GM19324 (cell line): ENCODE measurements around the gene FMO5.
A peak's percentile ranks its signal among the peaks of the same experiment; 100 is the strongest.

ENCODE experiments used
- ATAC-seq: cut with Tn5 transposase; IDR thresholded peaks from one replicate; pipeline ENCODE4 v1.9.1; 2021; ENCODE audit warnings: mild to moderate bottlenecking, moderate library complexity; ENCODE audit not compliant: unreplicated experiment, low FRiP score

The FMO5 gene

GRCh38 chr1:147225193-147225730 lies at the start of gene FMO5:
Gene FMO5 (minus strand): TSS chr1:147225339. CDS start chr1:147225029, 310 bp downstream.
- ATAC-seq, result peak; percentile 66

DNA sequence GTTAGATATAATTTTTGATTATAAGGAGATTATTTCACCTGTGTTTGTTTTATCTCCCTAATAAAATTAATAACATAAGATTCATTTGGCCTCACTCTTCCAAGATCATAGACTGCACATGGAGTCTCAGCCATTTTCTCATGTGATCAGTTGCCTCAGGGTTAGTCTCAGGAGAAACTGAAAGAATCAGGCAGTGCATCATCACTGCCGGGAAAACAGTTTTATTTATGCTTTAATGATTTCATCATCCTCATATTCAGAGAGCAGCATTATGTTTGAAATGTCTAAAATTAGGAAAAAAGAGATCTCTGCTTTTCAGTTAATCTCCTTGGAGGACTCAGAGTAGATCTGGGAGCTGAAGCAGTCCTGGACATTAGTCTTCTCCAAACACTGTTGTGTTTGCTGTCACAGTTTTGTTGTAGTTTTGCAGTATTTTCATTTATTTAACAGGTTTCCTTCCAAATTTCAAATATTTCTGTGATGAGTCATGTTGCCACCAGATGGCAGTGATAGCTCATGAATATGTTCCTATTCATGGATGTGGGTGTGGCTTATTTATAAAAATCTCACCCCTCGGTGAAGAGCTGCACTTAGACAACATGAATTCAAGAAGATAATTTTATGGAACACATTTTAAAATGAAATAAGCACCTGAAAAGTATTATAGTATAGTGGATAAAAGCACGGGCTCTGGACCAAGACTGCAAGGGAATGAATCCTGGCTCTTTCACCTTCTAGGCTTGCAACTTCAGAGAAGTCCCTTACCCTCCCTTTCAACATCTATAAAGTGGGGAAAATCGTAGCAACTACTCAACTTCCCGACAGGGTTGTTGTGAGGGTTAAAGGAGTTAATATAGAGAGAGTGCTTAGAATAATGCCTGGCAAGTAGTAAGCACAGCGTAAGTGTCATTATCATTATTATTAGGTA lies 48.5 kb upstream of the FMO5 start:
- ATAC-seq, result no peak

- no peak for ATAC-seq
Observed at GRCh38 chr1:147272042-147272441, 46.9 kb upstream of the FMO5 start.

- no peak for ATAC-seq
Observed at GRCh38 chr1:147270721-147271120, 45.6 kb upstream of the FMO5 start.

GRCh38 chr1:147267711-147268110 lies 42.6 kb upstream of the FMO5 start:
- no peak for ATAC-seq

GRCh38 chr1:147266381-147266780 lies 41.2 kb upstream of the FMO5 start:
- no peak for ATAC-seq

DNA sequence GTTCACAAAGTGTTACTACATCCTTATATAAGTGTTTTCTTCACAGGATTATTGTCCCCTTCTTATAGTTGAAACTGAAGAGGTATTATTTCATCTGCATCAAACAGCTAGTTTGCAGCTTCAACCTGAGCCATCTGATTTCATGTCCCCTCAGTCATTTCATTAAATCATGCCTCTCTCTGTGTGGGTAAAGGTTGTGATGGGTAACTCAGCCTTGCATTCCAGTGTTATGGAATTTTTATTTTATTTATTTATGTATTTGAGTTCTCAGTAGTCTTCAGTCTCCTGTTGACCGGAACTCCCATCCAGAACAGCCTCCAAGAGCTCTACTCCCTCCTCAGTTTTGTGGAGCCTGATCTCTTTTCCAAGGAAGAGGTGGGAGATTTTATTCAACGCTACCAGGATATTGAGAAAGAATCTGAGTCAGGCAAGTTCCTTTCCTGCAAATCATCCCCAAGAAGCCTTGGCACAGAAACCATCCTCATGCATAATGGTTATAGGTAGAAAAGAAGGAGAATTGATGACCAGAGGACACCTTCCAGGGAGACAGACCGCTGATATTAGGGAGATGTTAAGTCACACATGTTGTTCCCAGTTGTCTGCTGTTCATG lies 39.1 kb upstream of the FMO5 start:
- ATAC-seq, result no peak

DNA sequence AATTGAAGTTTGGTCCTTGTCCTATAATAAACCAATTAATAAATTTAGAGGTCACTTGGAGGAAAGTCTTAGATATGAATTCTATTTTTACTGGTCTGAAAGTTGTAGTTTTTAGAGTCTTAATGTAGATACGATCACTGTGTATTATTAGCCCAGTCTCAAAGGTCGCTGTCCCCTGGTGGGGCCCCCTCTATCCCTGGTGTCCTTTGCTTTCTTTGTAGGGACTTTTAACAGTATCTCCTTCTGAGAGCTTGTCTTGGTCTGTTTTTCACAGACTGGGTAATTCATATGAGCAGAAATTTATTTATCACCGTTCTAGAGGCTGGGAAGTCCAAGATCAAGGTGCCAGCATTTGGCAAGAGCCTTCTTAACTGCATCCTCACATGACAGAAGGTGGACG lies 35.8 kb upstream of the FMO5 start:
- no peak for ATAC-seq

- ATAC-seq, result no peak
Observed at GRCh38 chr1:147252540-147252939, 27.4 kb upstream of the FMO5 start.

GRCh38 chr1:147247656-147248238 lies 22.6 kb upstream of the FMO5 start:
- no peak for ATAC-seq

GRCh38 chr1:147246910-147247655 lies 21.9 kb upstream of the FMO5 start:
- ATAC-seq, result no peak

DNA sequence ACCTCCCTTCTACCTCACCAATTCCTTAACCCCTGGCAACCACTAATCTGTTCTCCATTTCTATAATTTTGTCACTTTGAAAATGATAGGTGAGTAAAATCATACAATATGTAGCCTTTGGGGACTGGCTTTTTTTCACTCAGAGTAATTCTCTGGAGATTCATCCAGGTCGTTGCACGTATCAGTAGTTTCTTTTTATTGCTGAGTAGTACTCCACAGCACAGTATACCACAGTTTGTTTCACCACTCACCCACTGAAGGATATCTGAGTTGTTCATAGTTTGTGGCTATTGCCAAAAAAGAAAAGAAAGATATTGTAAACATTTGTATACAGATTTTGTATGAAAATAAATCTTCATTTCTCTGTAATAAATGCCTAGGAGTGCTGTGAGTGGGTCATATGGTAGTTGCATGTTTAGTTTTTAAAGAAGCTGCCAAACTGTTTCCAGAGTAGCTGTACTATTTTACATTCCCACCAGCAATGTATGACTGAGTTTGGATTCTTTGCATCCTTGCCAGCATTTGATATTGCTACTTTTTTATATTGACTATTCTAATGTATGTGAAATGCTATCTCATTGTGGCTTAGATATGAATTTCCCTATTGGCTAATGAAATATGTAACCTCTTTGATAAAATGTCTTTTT lies 21.0 kb upstream of the FMO5 start:
- no peak for ATAC-seq

DNA sequence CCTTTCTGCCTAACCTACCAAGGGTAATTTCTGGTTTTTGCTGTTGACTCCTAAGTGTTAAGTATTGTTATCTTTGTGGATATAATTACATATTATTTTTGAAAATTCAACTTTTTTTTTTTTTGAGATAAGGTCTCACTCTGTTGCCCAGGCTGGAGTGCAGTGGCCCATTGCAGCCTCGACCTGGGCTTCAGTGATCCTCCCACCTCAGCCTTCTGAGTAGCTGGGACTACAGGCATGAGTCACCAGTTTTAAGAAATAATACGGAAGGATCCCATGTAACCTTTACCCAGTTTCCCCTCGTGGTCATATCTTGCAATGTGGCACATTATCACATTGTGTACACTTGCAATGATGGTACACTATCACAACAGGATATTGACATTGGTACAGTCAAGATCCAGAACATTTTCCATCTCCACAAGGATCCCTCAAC lies 20.5 kb upstream of the FMO5 start:
- no peak for ATAC-seq

DNA sequence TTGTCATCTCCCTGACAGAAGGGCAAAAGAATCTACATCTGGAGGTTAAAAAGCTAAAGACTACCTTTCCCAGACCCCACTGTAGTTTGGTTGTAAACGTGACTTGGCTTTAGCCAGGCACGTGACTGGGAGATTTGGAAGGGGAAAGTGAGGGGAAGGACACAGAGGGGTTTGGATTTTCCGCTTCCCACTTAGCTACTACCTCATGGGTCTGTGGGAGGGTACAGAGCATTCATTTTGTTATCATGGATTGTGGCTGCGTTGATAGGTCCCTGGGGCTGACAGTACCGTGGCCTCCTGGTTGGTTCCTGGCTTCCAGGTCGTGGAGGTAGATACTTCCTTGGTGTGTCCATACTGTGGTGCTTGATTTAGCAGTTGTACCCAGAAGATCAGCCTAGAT lies 20.0 kb upstream of the FMO5 start:
- no peak for ATAC-seq

GRCh38 chr1:147243841-147244240 lies 18.7 kb upstream of the FMO5 start:
- ATAC-seq, result no peak

- ATAC-seq, result peak; percentile 13
Observed at GRCh38 chr1:147243228-147243685, 18.1 kb upstream of the FMO5 start.

DNA sequence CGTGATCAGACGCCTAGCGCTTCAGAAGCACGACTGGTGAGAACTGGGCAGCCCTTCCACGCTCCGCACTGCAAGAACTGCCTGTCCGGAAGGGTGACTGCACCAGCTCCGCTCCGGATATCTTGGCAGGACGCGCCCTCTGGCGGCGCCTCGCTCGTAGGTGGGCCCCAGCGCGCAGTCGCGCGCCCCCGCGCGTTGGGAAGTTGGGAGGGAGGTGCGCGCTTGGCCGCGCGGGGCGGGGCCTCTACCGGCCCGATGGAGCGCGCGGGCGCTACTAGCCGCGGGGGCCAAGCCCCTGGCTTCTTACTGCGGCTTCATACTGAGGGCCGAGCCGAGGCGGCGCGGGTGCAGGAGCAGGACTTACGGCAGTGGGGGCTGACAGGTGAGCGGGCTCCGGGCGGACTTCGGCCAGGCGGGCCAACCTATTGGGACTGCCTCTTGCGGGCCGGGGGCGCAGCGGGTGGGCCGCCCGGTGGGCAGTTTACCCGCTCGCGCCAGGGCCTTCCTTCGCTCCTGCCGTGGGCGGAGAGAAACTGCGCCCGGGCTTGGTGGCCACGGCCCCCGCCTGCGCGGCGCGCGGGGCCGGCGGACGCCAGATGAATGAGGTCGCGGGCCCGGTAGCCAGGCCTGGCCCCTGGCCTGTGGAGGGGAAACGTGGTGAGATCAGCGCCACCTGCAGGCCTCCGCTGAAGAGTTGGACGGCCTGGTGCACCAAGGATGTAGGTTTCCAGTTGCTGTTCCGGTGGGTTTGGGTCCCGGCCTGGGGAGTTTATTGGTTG lies 17.5 kb upstream of the FMO5 start, which contains the start of gene CHD1L:
CHD1L (plus strand) TSS at position 236 of the 779 bp plus-strand sequence; CDS start at position 256, 20 bp downstream.
- peak; percentile 90 for ATAC-seq

DNA sequence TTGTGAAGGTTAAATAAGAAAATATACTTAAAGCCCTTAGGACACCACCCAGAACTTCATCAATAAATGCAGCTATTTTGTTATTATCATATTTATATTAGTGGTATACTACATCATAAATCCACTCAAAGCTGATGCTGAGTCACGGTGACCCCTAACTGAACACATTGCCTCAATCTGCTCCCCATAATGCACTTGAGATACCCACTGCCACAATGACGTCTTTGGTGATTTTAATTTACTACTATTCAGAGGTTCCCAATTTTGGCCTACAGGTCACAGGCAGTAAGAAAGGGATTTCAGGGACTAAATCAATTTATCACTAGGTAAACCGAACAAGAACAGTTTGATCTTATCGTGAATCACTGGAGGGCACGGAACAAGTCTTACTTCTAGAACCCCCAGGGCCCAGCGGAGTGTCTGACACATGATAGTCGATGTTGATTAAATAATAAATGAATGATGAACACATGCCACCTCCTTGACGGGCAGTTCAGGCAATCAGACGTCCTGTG lies 16.9 kb upstream of the FMO5 start:
- no peak for ATAC-seq
